K562 (cell line): Measurements from ENCODE around the gene ISG20L2. TPM values are rescaled to one million over a fixed set of nuclear protein-coding genes. Genes with fewer than 3 reads are reported as not detected.

ENCODE experiments used
- ARID2 ChIP-seq: fragments of 450-650 bp; IDR thresholded peaks from 2 replicates; pipeline ENCODE4 v1.6.1; 2017; ENCODE audit warnings: antibody characterized with exemption, mild to moderate bottlenecking
- CBX5 ChIP-seq: IDR thresholded peaks from 2 replicates; pipeline ENCODE4 v1.6.1; 2014; ENCODE audit warnings: low read depth, borderline replicate concordance
- CBX8 ChIP-seq: fragments of 200-600 bp; sonication (generic); IDR thresholded peaks from 2 replicates; pipeline ENCODE4 v1.6.1; 2012; ENCODE audit warnings: borderline replicate concordance, mixed run types, low read depth, mild to moderate bottlenecking, moderate library complexity, mixed read lengths, low read length, control low read depth, inconsistent platforms; ENCODE audit not compliant: poor library complexity, severe bottlenecking; ENCODE audit errors: extremely low read depth
- ETV1 ChIP-seq: fragments of 450-650 bp; conservative IDR thresholded peaks from 2 replicates; pipeline ENCODE4 v1.6.1; 2016; ENCODE audit warnings: missing genetic modification characterization, control low read depth, low read depth, missing compliant biosample characterization
- GABPB1 ChIP-seq: sonication (generic); formaldehyde crosslinking; IDR thresholded peaks from 2 replicates; pipeline ENCODE4 v1.8.0; 2022; ENCODE audit warnings: mild to moderate bottlenecking, missing genetic modification reagents
- ILK ChIP-seq: fragments of 450-650 bp; IDR thresholded peaks from 2 replicates; pipeline ENCODE4 v1.6.1; 2016; ENCODE audit warnings: missing genetic modification characterization, low read depth, mild to moderate bottlenecking, missing compliant biosample characterization, moderate library complexity, borderline replicate concordance
- MITF ChIP-seq: IDR thresholded peaks from 2 replicates; pipeline ENCODE4 v1.6.1; 2014; ENCODE audit warnings: antibody characterized with exemption
- MTF1 ChIP-seq: fragments of 250-450 bp; sonication (Bioruptor Pico); IDR thresholded peaks from 2 replicates; pipeline ENCODE4 v1.9.0; 2021; ENCODE audit warnings: moderate library complexity, mild to moderate bottlenecking, inconsistent platforms, borderline replicate concordance
- REST ChIP-seq, 2 experiments: fragments of 450-650 bp; formaldehyde crosslinking in 1 of 2; IDR thresholded peaks; 2 replicates each; pipeline versions ENCODE4 v1.4.0 to v1.6.1; 2014 to 2020; ENCODE audit warnings: mild to moderate bottlenecking in 2 of 2, borderline replicate concordance in 1 of 2, low read depth in 1 of 2
- TEAD1 ChIP-seq, 2 experiments: fragments of 450-650 bp in 1 of 2; sonication (generic) in 1 of 2; formaldehyde crosslinking; IDR thresholded peaks; 2 replicates each; pipeline versions ENCODE4 v1.4.0 to v1.8.0; 2020 to 2022; ENCODE audit warnings: mild to moderate bottlenecking in 2 of 2, missing genetic modification reagents in 1 of 2
- XRCC5 ChIP-seq: fragments of 200-400 bp; formaldehyde crosslinking; IDR thresholded peaks from 2 replicates; pipeline ENCODE4 v1.6.1; 2017; ENCODE audit warnings: low read depth, mild to moderate bottlenecking, low read length
- ZBTB7A ChIP-seq: IDR thresholded peaks from 2 replicates; pipeline ENCODE4 v1.6.1; 2011; ENCODE audit warnings: low read depth, mild to moderate bottlenecking, low read length, moderate library complexity, borderline replicate concordance; ENCODE audit not compliant: control insufficient read depth
- ZNF121 ChIP-seq: sonication (generic); formaldehyde crosslinking; conservative IDR thresholded peaks from 2 replicates; pipeline ENCODE4 v1.8.0; 2022; ENCODE audit warnings: missing genetic modification reagents
- ZNF444 ChIP-seq: fragments of 250-450 bp; sonication (Bioruptor Pico); IDR thresholded peaks from 2 replicates; pipeline ENCODE4 v1.4.0; 2020; ENCODE audit warnings: mild to moderate bottlenecking, moderate library complexity
- ZNF764 ChIP-seq: fragments of 250-450 bp; sonication (Bioruptor Pico); IDR thresholded peaks from 2 replicates; pipeline ENCODE4 v1.4.0; 2020; ENCODE audit warnings: low read depth, mild to moderate bottlenecking, moderate library complexity
- ZNF77 ChIP-seq: fragments of 250-450 bp; sonication (Bioruptor Pico); IDR thresholded peaks from 2 replicates; pipeline ENCODE4 v1.5.0; 2020
- polyA plus RNA-seq, 8 experiments: library from polyadenylated mRNA; depleted of rRNA in 4 of 8; stranded (reverse) in 5 of 8; unstranded in 3 of 8; fragments of >200 nt; fragmentation: Nextera tagmentation in 2 of 8; fragmentation: Illumina TruSeq in 1 of 8; extraction: Ambion mirVana in 2 of 8; extraction: Trizol in 1 of 8; gene quantifications; 2 replicates each; pipeline versions ENCODE4 v1.2.1 to v1.2.3, GENCODE V29; 2011 to 2014; ENCODE audit warnings: inconsistent platforms in 1 of 8, missing spikeins in 1 of 8
- total RNA-seq, 7 experiments: library from RNA; depleted of rRNA in 6 of 7; stranded (reverse); fragments of >200 nt in 6 of 7; fragmentation: Illumina TruSeq in 2 of 7; extraction: Trizol in 2 of 7; gene quantifications; 2 replicates each; pipeline versions ENCODE4 v1.2.1 to v1.2.3, GENCODE V29; 2011 to 2021; ENCODE audit warnings: low replicate concordance in 1 of 7
- TF ChIP-seq, protein P1 (sequence below), 3 experiments: fragments of 200-800 bp in 1 of 3; sonication (Bioruptor generic) in 1 of 3; sonication (generic) in 1 of 3; formaldehyde crosslinking in 1 of 3; IDR thresholded peaks; 2 replicates each; pipeline versions ENCODE4 v1.6.1 to v1.8.0; 2016 to 2022; ENCODE audit warnings: mild to moderate bottlenecking in 2 of 3, missing compliant biosample characterization in 2 of 3, missing genetic modification characterization in 2 of 3, missing genetic modification reagents in 1 of 3

The ISG20L2 gene
- total and polyA plus RNA-seq, 9 of the 15 experiments (the other 6 are each of a cell fraction or from before 2014, with no cell fraction given) = 21.3 to 130 (median 50.3) TPM

DNA sequence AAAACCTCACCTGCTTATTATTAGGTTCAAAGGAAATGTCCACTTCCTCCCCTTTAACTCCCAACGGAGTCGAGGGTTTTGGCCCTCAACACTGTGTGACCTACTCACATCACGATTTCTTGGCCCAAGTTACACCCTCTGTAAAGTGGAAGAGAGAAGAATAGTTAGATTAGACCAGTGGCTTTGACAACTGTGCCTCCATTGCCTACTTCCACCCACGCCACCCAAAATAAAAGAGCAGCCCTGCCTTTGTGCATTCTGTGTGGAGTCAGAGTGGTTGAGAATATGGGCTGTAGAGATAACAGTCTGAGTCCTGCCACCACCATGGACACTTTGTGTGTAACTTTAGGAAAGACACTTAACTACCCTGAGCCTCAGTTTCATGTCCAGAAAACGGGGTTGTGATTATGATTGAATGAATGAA, 27.0 kb upstream of the ISG20L2 start (continued):
- TF ChIP-seq, protein P1, sequence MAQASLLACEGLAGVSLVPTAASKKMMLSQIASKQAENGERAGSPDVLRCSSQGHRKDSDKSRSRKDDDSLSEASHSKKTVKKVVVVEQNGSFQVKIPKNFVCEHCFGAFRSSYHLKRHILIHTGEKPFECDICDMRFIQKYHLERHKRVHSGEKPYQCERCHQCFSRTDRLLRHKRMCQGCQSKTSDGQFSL (CRISPR knock-in tag; IDR thresholded peaks at IDR 0.05) = no peak
- TF ChIP-seq, protein P1 (tag; IDR thresholded peaks at IDR 0.05) = peak in 1 of 2 experiments; percentile 83; a peak in 1 of 4 replicates
- no peak for TF ChIP-seq XRCC5
- TF ChIP-seq ZNF444 (CRISPR knock-in tag) = peak; percentile 74; the same call in 1 of the 2 replicates
- TF ChIP-seq CBX5 = no peak
- no peak for TF ChIP-seq MTF1 (CRISPR knock-in tag)
- TF ChIP-seq ZNF121 (CRISPR knock-in tag) = no peak
- no peak for TF ChIP-seq MITF
- no peak for TF ChIP-seq ILK
- TF ChIP-seq ARID2 = no peak
- no peak for TF ChIP-seq ZNF77 (CRISPR knock-in tag)
- peak in 1 of 2 experiments; percentile 88; a peak in 2 of 4 replicates for TF ChIP-seq TEAD1 (CRISPR knock-in tag; IDR thresholded peaks at IDR 0.05)
- no peak for TF ChIP-seq ZNF764
- TF ChIP-seq ZBTB7A = no peak
- no peak for TF ChIP-seq REST (IDR thresholded peaks at IDR 0.05; ENCODE audit: borderline replicate concordance)
- TF ChIP-seq REST (CRISPR knock-in tag; IDR thresholded peaks at IDR 0.05; ENCODE audit: low read depth) = 0 out of 2 replicates have a peak, but pooled peaks have one; percentile 22
- no peak for TF ChIP-seq CBX8
- TF ChIP-seq ETV1 (tag) = no peak
- no peak for TF ChIP-seq GABPB1 (CRISPR knock-in tag)
